Urinary bladder (tissue), 4 donors: Measurements from ENCODE around the gene TTLL12. TPM values are rescaled to one million over a fixed set of nuclear protein-coding genes. Genes with fewer than 3 reads are reported as not detected.
"Not testable (repeated sequence)": the region's sequence is repeated elsewhere in the genome, so short reads cannot be mapped to it uniquely, and the experiment has no call there.

Experiments used
- DNase-seq: peaks from one replicate; pipeline ENCODE4 v3.0.0-alpha.2; 2015; ENCODE audit errors: extremely low spot score
- H3K27ac ChIP-seq: one replicate; pipeline ENCODE4 v1.5.1; 2013; ENCODE audit warnings: low read depth, mild to moderate bottlenecking, moderate library complexity
- H3K36me3 ChIP-seq: one replicate; pipeline ENCODE4 v1.6.1; 2013; ENCODE audit warnings: mild to moderate bottlenecking, moderate library complexity; ENCODE audit not compliant: insufficient read depth
- H3K4me1 ChIP-seq: one replicate; pipeline ENCODE4 v1.6.1; 2013; ENCODE audit warnings: mild to moderate bottlenecking, moderate library complexity; ENCODE audit not compliant: insufficient read depth
- H3K4me3 ChIP-seq: one replicate; pipeline ENCODE4 v1.5.1; 2013; ENCODE audit warnings: low read depth, low read length
- WGBS: extraction: QIAGEN DNeasy Blood & Tissue Kit; methylation state at CpG from one replicate; pipeline ENCODE4 v1.1.7; 2013; 5-methylcytosine and 5-hydroxymethylcytosine counted together
- polyA plus RNA-seq: library from polyadenylated mRNA; stranded (reverse); fragments of 200-250 nt; gene quantifications from one replicate; pipeline ENCODE4 v1.2.3, GENCODE V29; 2013
- total RNA-seq: library from RNA; depleted of rRNA; stranded (reverse); fragments of >200 nt; gene quantifications from one replicate; pipeline ENCODE4 v1.2.3, GENCODE V29; 2014
- donor health status: healthy with polysubstance abuse.
- donor health status: healthy.

The TTLL12 gene
- total and polyA plus RNA-seq, 2 donors, result 8.1 to 26.6 TPM

- no peak overlapping the region for H3K27ac ChIP-seq
- H3K4me3 ChIP-seq, result no peak overlapping the region
- no peak for DNase-seq
- WGBS, result 87% methylated on average over 5 of the region's 5 CpGs
- no peaks in the 10 kb centered on the region for H3K4me1 ChIP-seq
- no peaks in the 10 kb centered on the region for H3K36me3 ChIP-seq
Measured at GRCh38 chr22:43155789-43156188, 31.1 kb downstream of the TTLL12 start.

GRCh38 chr22:43154887-43155536, 31.9 kb downstream of the TTLL12 start:
- H3K27ac ChIP-seq, result no peak overlapping the region
- WGBS, result 90% methylated on average over 27 of the region's 27 CpGs
- H3K4me3 ChIP-seq, result no peak overlapping the region
- H3K4me1 ChIP-seq, result no peaks in the 10 kb centered on the region
- H3K36me3 ChIP-seq, result no peaks in the 10 kb centered on the region
- DNase-seq, result no peak

GRCh38 chr22:43153899-43154298, 33.0 kb downstream of the TTLL12 start:
- Histone ChIP-seq H3K36me3 (no peaks in the 10 kb centered on the region), H3K4me3 (no peak overlapping the region), H3K27ac (no peak overlapping the region), H3K4me1 (no peaks in the 10 kb centered on the region)
- WGBS, result 76% methylated on average over 9 of the region's 9 CpGs
- DNase-seq, result no peak

- no peak for DNase-seq
- H3K4me1 ChIP-seq, result no peaks in the 10 kb centered on the region
- 26% methylated on average over 22 of the region's 22 CpGs for WGBS
- H3K36me3 ChIP-seq, result no peaks in the 10 kb centered on the region
- H3K27ac ChIP-seq, result peak overlapping the region; percentile 93
- H3K4me3 ChIP-seq, result peak overlapping the region; percentile 74
Measured at GRCh38 chr22:43152357-43153071, 34.4 kb downstream of the TTLL12 start.

GRCh38 chr22:43152003-43152356, 35.0 kb downstream of the TTLL12 start:
- H3K4me1 ChIP-seq, result no peaks in the 10 kb centered on the region
- 35% methylated on average over 18 of the region's 18 CpGs for WGBS
- no peaks in the 10 kb centered on the region for H3K36me3 ChIP-seq
- H3K4me3 ChIP-seq, result peak overlapping the region; percentile 74
- H3K27ac ChIP-seq, result peak overlapping the region; percentile 93
- DNase-seq, result no peak

GRCh38 chr22:43151251-43152002, 35.5 kb downstream of the TTLL12 start, which contains the start of gene TSPO:
TSS of gene TSPO (plus strand) at chr22:43151559. CDS start at chr22:43159239, 7,680 bp downstream.
- Histone ChIP-seq H3K4me1 (no peaks in the 10 kb centered on the region), H3K4me3 (peak within 1 kb of the TSS; percentile 74), H3K27ac (peak within 1 kb of the TSS; percentile 93), H3K36me3 (no peaks in the 10 kb centered on the region)
- 2% methylated on average over 75 of the region's 75 CpGs for whole genome bisulfite sequencing
- no peak for DNase-seq

- Histone ChIP-seq H3K4me1 (no peaks in the 10 kb centered on the region), H3K27ac (peak overlapping the region; percentile 38), H3K4me3 (peak overlapping the region; percentile 74), H3K36me3 (no peaks in the 10 kb centered on the region)
- no peak for DNase-seq
- WGBS, result 77% methylated on average over 15 of the region's 15 CpGs
Measured at GRCh38 chr22:43150731-43151206, 36.2 kb downstream of the TTLL12 start.

- 55% methylated on average over 6 of the region's 6 CpGs for WGBS
- H3K4me3 ChIP-seq, result no peak overlapping the region
- no peaks in the 10 kb centered on the region for H3K4me1 ChIP-seq
- H3K36me3 ChIP-seq, result no peaks in the 10 kb centered on the region
- DNase-seq, result no peak
- no peak overlapping the region for H3K27ac ChIP-seq
Measured at GRCh38 chr22:43148581-43148980, 38.4 kb downstream of the TTLL12 start.

- no peak overlapping the region for H3K4me3 ChIP-seq
- no peaks in the 10 kb centered on the region for H3K36me3 ChIP-seq
- no peak for DNase-seq
- H3K27ac ChIP-seq, result no peak overlapping the region
- 66% methylated on average over 8 of the region's 8 CpGs for WGBS
- no peaks in the 10 kb centered on the region for H3K4me1 ChIP-seq
Measured at GRCh38 chr22:43147821-43148220, 39.1 kb downstream of the TTLL12 start.

GRCh38 chr22:43146332-43146731, 40.6 kb downstream of the TTLL12 start:
- not testable (repeated sequence) for H3K4me1 ChIP-seq

GRCh38 chr22:43145371-43145770, 41.6 kb downstream of the TTLL12 start:
- not testable (repeated sequence) for H3K4me3 ChIP-seq, DNase-seq, H3K27ac ChIP-seq, H3K4me1 ChIP-seq, H3K36me3 ChIP-seq
- 91% methylated on average over 8 of the region's 8 CpGs for WGBS

More at GRCh38 chr22:43146332-43146731, 40.6 kb downstream of the TTLL12 start:
- 89% methylated on average over 15 of the region's 15 CpGs for WGBS
- H3K27ac ChIP-seq, H3K4me3 ChIP-seq, H3K36me3 ChIP-seq, DNase-seq: not testable (repeated sequence)

- WGBS, result 71% methylated on average over 3 of the region's 3 CpGs
- Histone ChIP-seq H3K27ac (no peak overlapping the region), H3K4me3 (no peak overlapping the region), H3K36me3 (no peaks in the 10 kb centered on the region), H3K4me1 (no peaks in the 10 kb centered on the region)
- DNase-seq, result no peak
Measured at GRCh38 chr22:43144949-43145348, 42.0 kb downstream of the TTLL12 start.

GRCh38 chr22:43142880-43143562, 43.9 kb downstream of the TTLL12 start, which contains the start of gene MCAT:
TSS of gene MCAT (minus strand) at chr22:43143398. CDS start at chr22:43143348, 50 bp downstream.
- Histone ChIP-seq H3K4me3 (peak within 1 kb of the TSS; percentile 95), H3K4me1 (no peaks in the 10 kb centered on the region), H3K36me3 (no peaks in the 10 kb centered on the region), H3K27ac (no peak within 1 kb of the TSS)
- peak; percentile 58 for DNase-seq
- WGBS, result under 1% methylated on average over 83 of the region's 83 CpGs
